C1 segment of cervical spinal cord (tissue), 14 donors: ENCODE results near the gene ARL5C.
"Not testable (repeated sequence)": the region's sequence is repeated elsewhere in the genome, so short reads cannot be mapped to it uniquely, and the experiment has no call there.

Source experiments
- DNase-seq, 14 donors: peaks; one replicate each; lab custom pipeline; 2025; lab: John Stamatoyannopoulos, UW

Gene ARL5C

DNA sequence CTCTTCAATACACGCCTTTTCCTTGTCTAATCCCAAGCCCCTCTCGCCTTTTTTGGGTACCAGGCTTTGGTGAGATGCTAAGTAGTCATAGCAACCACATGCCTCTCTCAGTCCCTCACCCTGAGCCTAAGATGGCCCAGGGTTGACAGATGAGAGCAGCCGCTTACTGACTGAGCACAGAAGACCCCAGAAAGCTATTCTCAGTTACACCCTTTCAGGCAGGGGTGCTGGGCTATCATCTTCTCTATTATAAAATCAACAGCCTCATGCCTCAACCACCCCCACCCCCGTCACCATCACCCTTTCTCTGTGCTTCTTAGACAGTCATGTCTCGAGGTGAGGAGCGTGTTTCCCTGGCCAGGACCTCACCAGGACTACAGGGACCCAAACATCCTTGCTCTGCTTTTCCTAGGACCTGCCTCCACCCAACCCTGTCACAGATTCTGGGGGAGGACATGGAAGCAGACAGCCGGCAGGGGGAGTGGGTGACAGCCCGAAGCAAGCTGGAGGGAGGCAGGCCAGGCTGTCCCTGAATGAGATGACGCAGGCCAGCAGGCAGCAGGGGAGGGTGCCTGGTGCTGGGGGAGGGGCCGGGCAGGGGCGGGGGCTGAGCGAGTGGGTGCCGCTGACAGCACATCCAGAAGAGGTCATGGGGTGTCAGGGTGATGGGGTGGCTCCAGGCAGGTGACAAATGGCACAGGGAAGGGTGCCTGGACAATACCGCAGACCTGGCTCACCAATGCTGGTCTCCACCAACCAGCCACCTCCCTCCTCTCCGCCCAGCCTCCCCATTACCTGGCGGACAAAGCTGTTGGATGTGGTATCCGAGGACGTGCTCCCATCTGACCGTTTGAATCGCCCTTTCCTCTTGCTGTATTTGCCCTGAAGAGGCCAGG is 28.4 kb upstream of the ARL5C start:
- DNase-seq, result peak in 12 of 14 donors; percentile 29 to 87 (median 54)

GRCh38 chr17:39193346-39193745 is 27.4 kb upstream of the ARL5C start:
- DNase-seq, result no peak

DNA sequence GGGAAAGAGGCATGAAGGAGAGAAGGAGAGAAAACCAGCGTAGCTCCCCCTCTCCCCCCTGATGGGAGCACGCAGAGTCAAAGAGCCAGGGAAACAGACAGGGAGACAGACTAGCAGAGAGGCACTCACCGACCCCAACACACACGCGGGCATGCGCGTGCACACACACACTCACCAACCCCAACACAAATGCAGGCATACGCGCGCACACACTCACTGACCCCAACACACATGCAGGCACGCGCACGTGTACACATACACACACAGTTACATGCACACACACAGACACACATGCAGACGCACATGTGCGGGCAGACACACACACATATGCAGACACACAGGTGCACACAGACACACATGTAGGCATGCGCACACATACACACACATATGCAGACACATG is 26.9 kb upstream of the ARL5C start:
- DNase-seq, result no peak

DNA sequence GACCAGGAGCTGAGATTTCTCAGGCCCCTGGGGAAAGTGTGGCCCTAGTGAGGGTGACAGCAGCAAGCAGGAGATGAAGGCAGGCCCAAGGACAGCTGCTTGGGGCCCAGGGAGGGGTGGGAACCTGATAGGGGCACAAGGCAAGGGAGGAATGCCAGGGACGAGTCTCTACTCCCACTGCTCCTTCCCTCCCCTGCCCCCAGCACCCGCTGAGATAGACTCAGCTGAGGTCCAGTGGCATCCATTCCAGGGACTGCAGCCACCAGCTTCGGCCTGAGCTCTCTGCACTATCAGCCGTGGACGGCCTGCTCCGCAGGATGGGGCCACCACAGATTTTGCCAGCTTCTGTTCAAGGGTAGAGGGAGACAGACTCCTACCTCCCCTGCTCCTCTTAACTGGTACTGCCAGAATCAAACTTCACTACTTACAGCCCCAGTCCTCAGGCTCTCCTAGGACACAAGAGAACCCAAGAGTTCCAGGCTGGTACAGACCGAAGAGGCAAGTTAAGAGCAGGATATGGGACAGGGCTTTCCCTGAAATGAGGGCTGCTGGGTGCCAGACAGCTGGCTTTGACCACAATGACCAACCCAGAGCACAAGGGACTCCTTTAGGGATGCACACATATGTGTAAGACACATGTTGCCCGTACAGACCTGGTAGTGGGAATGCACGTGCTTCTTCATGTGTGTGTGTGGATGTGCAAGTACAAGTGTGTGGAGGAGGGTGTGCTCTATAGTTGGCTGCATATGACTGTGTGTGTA is 26.0 kb upstream of the ARL5C start:
- no peak for DNase-seq

DNA sequence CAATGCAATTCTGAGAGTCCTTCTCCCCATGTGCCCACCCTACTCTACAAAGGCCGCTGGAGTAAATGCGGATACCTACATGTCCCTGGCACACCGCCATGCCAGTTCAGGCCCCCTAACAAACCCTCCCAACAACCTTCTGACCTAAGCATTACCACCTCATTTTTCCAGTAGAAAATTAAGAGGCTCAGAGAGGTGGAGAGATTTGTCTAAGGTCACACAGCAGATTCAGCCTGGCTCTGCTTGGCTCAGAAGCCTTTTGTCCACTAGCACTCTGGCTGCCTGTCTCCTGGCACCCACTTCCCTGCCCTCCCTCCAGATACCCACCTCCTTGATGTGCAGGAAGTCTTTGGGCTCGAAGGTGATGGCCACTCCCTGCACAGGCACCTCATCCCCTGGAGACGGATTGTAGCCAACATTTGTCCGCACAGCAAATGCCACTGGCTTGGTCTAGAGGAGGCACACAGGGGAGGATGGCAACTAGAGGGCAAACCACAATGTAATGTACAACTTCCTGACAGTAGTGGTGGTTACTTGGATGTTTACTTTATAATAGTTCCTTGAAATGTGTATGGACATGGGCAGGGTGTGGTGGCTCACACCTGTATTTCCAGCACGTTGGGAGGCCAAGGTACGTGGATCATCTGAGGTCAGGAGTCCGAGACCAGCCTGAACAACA is 21.3 kb upstream of the ARL5C start:
- no peak for DNase-seq

- no peak for DNase-seq
Observed at GRCh38 chr17:39186481-39187002, 20.6 kb upstream of the ARL5C start.

DNA sequence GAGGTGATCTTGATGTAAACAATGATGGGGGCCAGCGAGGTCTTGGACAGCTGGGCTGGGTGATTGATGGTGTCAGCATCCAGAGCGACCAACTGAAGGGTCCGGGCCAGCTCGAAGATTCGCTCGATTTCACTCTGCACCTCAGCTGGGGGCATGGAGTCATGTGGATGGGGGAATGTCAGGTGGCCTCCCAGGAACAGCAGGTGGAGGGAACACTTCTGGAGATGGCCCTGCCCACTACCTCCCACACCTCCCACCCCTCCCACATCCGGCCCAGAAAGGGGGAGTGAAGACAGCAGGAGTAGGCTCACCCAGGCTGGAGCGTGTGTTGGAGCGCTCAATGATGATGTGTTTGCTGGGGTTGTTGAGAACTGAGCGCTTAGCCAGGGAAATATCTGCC is 17.8 kb upstream of the ARL5C start:
- no peak for DNase-seq

DNA sequence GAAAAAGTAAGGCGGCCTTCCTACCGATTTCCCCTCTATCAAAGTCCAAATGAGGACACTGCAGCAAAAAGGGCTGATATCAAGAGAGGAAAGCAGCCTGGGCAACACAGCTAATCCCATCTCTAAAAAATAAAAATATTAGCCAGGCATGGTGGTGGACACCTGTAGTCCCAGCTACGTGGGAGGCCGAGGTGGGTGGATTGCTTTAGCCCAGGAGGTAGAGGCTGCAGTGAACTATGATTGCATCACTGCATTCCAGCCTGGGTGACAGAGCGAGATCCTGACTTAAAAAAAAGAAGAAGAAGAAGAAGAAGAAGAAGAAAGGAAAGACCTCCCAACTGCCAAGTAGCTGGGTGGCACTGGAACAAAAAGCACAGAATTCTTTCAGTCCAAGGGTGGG is 17.1 kb upstream of the ARL5C start:
- no peak for DNase-seq

- no peak for DNase-seq
Observed at GRCh38 chr17:39181303-39181702, 15.3 kb upstream of the ARL5C start.

GRCh38 chr17:39178536-39178935 is 12.6 kb upstream of the ARL5C start:
- DNase-seq, result no peak

- no peak for DNase-seq
Observed at GRCh38 chr17:39177256-39177655, 11.3 kb upstream of the ARL5C start.

GRCh38 chr17:39175695-39176093 is 9.7 kb upstream of the ARL5C start:
- no peak for DNase-seq

DNA sequence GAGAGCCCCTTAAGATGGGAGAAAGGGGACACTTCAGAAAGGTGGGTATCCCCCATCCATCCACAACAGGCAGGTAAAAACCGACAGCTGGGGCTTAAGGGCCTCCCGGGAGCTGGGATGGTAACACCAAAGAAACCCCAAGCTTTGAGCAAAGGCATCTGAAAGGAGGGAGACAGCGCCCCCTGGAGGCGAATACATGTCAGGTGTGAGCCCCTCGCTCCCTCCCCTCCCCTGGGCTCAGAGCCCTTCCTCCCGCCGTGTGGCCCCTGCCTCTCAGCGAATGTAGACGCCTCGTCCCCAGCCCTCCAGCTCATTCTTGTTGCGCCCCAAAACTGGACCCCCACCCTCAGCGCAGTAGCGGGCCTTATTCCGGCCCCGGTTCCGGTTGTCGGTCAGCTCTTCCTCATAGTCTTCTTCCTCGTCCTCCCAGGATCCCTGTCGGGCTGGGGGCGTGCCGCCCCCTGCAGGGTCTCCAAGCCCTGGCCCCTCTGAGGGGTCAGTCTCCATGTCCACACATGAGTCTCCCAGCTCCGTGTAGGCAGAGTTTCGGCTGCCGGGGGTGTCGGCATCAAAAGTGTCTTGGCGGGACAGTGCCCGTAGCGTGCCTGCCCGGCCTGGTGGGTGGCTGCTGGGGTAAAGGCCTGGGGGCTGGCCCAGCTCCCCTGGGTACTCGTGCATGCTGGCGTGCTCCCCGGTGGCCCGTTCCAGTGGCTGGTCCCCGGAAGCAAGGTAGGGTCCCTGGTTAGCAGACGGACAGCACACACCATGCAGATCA is 9.1 kb upstream of the ARL5C start:
- DNase-seq, result peak in 7 of 14 donors; percentile 14 to 67 (median 38)

GRCh38 chr17:39173526-39174274 is 7.7 kb upstream of the ARL5C start:
- DNase-seq, result no peak

GRCh38 chr17:39173080-39173479 is 7.1 kb upstream of the ARL5C start:
- no peak for DNase-seq

- no peak for DNase-seq
Observed at GRCh38 chr17:39171933-39172332, 6.0 kb upstream of the ARL5C start.

DNA sequence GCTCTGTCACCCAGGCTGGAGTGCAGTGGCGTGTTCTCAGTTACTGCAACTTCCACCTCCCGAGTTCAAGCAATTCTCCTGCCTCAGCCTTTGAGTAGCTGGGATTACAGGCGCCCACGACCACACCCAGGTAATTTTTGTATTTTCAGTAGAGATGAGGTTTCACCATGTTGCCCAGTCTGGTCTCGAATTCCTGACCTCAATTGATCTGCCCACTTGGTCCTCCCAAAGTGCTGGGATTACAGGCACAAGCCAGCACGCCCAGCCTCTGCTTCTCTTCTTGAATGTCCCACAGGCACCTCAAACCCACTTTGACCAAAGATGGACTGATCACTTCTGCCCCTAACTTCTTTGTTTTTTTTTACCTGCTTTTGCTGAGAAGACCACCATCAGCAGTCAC is 4.6 kb upstream of the ARL5C start:
- DNase-seq, result no peak

DNA sequence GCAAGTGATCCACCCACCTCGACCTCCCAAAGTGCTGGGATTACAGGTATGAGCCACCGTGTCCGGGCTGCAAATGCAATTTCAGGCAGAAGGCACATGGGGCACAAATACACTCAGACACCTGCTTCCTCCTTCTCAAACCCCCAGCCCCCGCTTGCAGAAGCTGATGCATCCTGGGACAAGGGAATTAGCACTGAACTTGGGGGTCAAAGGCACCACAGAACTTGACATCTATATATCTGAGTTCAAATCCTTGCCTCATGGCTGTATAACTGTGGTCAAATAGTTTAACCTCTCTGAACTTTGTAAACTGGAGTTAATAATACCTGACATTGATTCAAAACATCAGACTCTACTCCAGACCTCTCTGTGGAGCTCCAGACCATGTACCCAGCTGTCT is 4.1 kb upstream of the ARL5C start:
- no peak for DNase-seq

DNA sequence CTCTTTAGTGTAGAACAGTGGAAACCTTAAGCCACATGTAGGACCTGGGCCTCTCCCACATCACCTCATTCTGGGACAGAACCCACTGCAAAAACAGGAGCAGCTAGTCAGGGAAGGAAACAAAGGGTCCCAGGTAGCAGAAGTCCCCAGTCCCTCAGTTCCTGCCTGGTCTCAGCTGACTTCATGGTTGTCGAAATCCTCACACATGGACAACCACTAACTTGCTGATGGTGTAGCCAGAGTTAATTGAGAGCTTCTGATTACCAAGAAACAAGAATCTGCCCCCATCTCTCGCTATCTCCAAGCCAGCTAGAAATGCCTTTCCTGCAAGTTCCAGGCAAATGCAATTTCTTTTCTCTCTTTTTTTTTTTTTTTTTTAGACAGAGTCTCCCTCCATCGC is 3.6 kb upstream of the ARL5C start:
- no peak for DNase-seq

DNA sequence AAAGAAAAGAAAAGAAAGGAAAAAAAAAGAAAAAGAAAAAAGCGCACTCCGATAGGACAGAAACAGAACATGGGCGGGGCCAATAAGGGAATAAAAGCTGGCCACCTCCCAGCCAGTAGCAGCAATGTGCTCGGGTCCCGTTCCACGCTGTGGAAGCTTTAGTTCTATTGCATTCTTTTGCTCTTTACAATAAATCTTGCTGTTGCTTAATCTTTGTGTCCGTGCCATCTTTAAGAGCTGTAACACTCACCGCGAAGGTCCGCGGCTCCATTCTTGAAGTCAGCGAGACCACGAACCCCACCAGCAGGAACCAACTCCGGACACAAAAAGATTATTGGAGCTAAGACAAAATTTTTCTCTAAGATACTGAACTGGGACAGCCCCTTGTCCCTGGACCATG is 3.1 kb upstream of the ARL5C start:
- DNase-seq, result no peak

DNA sequence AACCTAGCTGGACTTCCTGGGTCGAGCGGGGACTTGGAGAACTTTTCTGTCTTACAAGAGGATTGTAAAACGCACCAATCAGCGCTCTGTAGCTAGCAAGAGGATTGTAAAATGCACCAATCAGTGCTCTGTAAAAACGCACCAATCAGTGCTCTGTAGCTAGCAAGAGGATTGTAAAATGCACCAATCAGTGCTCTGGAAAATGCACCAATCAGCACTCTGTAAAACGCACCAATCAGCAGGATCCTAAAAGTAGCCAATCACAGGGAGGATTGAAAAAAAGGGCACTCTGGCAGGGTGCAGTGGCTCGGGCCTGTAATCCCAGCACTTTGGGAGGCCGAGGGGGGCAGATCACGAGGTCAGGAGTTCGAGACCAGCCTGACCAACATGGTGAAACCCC is 2.5 kb upstream of the ARL5C start:
- DNase-seq, result not testable (repeated sequence)
